CD4-positive, alpha-beta T cell (primary cell): ENCODE measurements around the gene LPP. TPM values are rescaled to one million over a fixed set of nuclear protein-coding genes. Genes with fewer than 3 reads are reported as not detected.

Experiments
- ATAC-seq: fragments of 200-7000 bp; cut with Tn5 transposase; one replicate; pipeline ENCODE4 v1.10.0; 2022; ENCODE audit warnings: mild to moderate bottlenecking; ENCODE audit not compliant: poor library complexity
- CTCF ChIA-PET: fragments of 350-600 bp; sonication (Branson Sonifier 250); formaldehyde crosslinking; loops from one replicate; lab custom pipeline; 2021; ENCODE audit warnings: antibody characterized with exemption, inconsistent platforms; lab: Charles Lee
- POLR2A ChIA-PET: fragments of 350-600 bp; sonication (Branson Sonifier 250); formaldehyde crosslinking; loops from one replicate; lab custom pipeline; 2021; ENCODE audit warnings: antibody characterized with exemption, inconsistent platforms; lab: Charles Lee
- DNase-seq, 14 experiments: peaks; one replicate each; pipeline ENCODE4 v3.0.0-alpha.2; 2013 to 2020; ENCODE audit warnings: mixed read lengths in 2 of 14
- H3K27ac ChIP-seq, 2 donors: one replicate each; pipeline versions ENCODE4 v1.5.1 to v1.7.0; 2013; ENCODE audit warnings: low read length in 2 of 2, low read depth in 1 of 2, mild to moderate bottlenecking in 1 of 2
- H3K27me3 ChIP-seq, 2 experiments: 1 replicate in 1 of 2; 2 replicates in 1 of 2; pipeline versions ENCODE4 v1.6.1 to v1.7.0; 2013; ENCODE audit warnings: low read length in 2 of 2, control low read depth in 1 of 2, mild to moderate bottlenecking in 1 of 2, moderate library complexity in 1 of 2; ENCODE audit not compliant: insufficient read depth in 2 of 2, control insufficient read depth in 1 of 2
- H3K36me3 ChIP-seq: one replicate; pipeline ENCODE4 v1.6.1; 2013; ENCODE audit warnings: low read length, control low read depth; ENCODE audit not compliant: insufficient read depth
- H3K4me1 ChIP-seq: one replicate; pipeline ENCODE4 v1.6.1; 2013; ENCODE audit warnings: low read length, control low read depth; ENCODE audit not compliant: insufficient read depth
- H3K4me3 ChIP-seq: one replicate; pipeline ENCODE4 v1.5.1; 2013; ENCODE audit warnings: mild to moderate bottlenecking, low read length, moderate library complexity
- H3K9me3 ChIP-seq, 2 experiments: 1 replicate in 1 of 2; 2 replicates in 1 of 2; pipeline versions ENCODE4 v1.6.1 to v1.7.0; 2013; ENCODE audit warnings: low read length in 2 of 2, mild to moderate bottlenecking in 2 of 2, control low read depth in 1 of 2, moderate library complexity in 1 of 2; ENCODE audit not compliant: control insufficient read depth in 1 of 2, insufficient read depth in 1 of 2
- H3K27ac Mint-ChIP-seq: one replicate; pipeline ENCODE4 v1.8.0; 2020; ENCODE audit warnings: mixed read lengths
- H3K27me3 Mint-ChIP-seq: one replicate; pipeline ENCODE4 v1.8.0; 2021; ENCODE audit warnings: mixed read lengths
- H3K36me3 Mint-ChIP-seq: one replicate; pipeline ENCODE4 v1.8.0; 2021; ENCODE audit warnings: low read depth, mixed read lengths
- H3K4me1 Mint-ChIP-seq: one replicate; pipeline ENCODE4 v1.8.0; 2021; ENCODE audit warnings: low read depth, mixed read lengths
- H3K4me3 Mint-ChIP-seq: one replicate; pipeline ENCODE4 v1.8.0; 2020; ENCODE audit warnings: mild to moderate bottlenecking, mixed read lengths
- H3K9me3 Mint-ChIP-seq: one replicate; pipeline ENCODE4 v1.8.0; 2020; ENCODE audit warnings: mixed read lengths
- CTCF ChIP-seq: fragments of 200-600 bp; IDR thresholded peaks from one replicate; pipeline ENCODE4 v1.8.0; 2022; ENCODE audit warnings: antibody characterized with exemption, mild to moderate bottlenecking
- intact Hi-C, 2 experiments: fragments of 100-400 bp; cut with DNase I in 1 of 2; cut with micrococcal nuclease in 1 of 2; formaldehyde crosslinking; loops; one replicate each; pipeline versions ENCODE4 v1.15.1 to v1.9.0; 2023 to 2025; cut with DNase I, micrococcal nuclease
- total RNA-seq, 174 experiments: library from RNA in 2 of 174; stranded (reverse) in 2 of 174; gene quantifications; one replicate each; pipeline ENCODE4 v1.2.3 and lab custom pipeline; 2021 to 2026

The LPP gene
- total RNA-seq, 2 experiments from 2014 or later: 45.6 to 45.9 TPM

GRCh38 chr3:188365184-188365583, 211.2 kb downstream of the LPP start:
- H3K4me1 Mint-ChIP-seq: peaks cover 42% of the 10 kb centered on the region
- no peaks in the 10 kb centered on the region for H3K27me3 Mint-ChIP-seq
- ChIA-PET POLR2A (no interaction called here), CTCF (interaction anchor here (0.6 kb wide), 1 partner anchor 674 kb away, joined by 3 read pairs; no protein-coding TSS in a partner anchor)
- H3K4me3 ChIP-seq: no peak overlapping the region
- no peak overlapping the region for H3K4me3 Mint-ChIP-seq
- no peak overlapping the region for H3K27ac ChIP-seq
- H3K36me3 Mint-ChIP-seq: no peaks in the 10 kb centered on the region
- no peaks in the 10 kb centered on the region for H3K36me3 ChIP-seq
- no peaks in the 10 kb centered on the region for H3K9me3 Mint-ChIP-seq
- no peaks in the 10 kb centered on the region for H3K27me3 ChIP-seq
- peaks cover 6% of the 10 kb centered on the region for H3K4me1 ChIP-seq
- TF ChIP-seq CTCF: no peak
- intact Hi-C loops: no loop called here
- H3K27ac Mint-ChIP-seq: no peak overlapping the region
- DNase-seq (no peak), ATAC-seq (no peak)
- no peaks in the 10 kb centered on the region for H3K9me3 ChIP-seq

- H3K9me3 ChIP-seq: no peaks in the 10 kb centered on the region
- no peak for TF ChIP-seq CTCF
- no peak overlapping the region for H3K4me3 Mint-ChIP-seq
- H3K4me1 Mint-ChIP-seq: peaks cover 37% of the 10 kb centered on the region
- no peaks in the 10 kb centered on the region for H3K27me3 ChIP-seq
- ATAC-seq (no peak), DNase-seq (no peak)
- intact Hi-C loops: no loop called here
- no peak overlapping the region for H3K27ac Mint-ChIP-seq
- H3K27ac ChIP-seq: no peak overlapping the region
- ChIA-PET CTCF (no interaction called here), POLR2A (no interaction called here)
- H3K36me3 ChIP-seq: no peaks in the 10 kb centered on the region
- no peaks in the 10 kb centered on the region for H3K9me3 Mint-ChIP-seq
- peaks cover 6% of the 10 kb centered on the region for H3K4me1 ChIP-seq
- no peaks in the 10 kb centered on the region for H3K36me3 Mint-ChIP-seq
- no peaks in the 10 kb centered on the region for H3K27me3 Mint-ChIP-seq
- no peak overlapping the region for H3K4me3 ChIP-seq
Measured at GRCh38 chr3:188365988-188366698, 212.2 kb downstream of the LPP start.

- POLR2A ChIA-PET: no interaction called here
- H3K27ac Mint-ChIP-seq: no peak overlapping the region
- CTCF ChIA-PET: no interaction called here
- TF ChIP-seq CTCF: no peak
- ATAC-seq: no peak
- peaks cover 27% of the 10 kb centered on the region for H3K4me1 Mint-ChIP-seq
- Histone ChIP-seq H3K9me3 (no peaks in the 10 kb centered on the region), H3K4me3 (no peak overlapping the region), H3K4me1 (no peaks in the 10 kb centered on the region), H3K27ac (no peak overlapping the region), H3K27me3 (no peaks in the 10 kb centered on the region), H3K36me3 (no peaks in the 10 kb centered on the region)
- intact Hi-C loops: no loop called here
- no peaks in the 10 kb centered on the region for H3K9me3 Mint-ChIP-seq
- no peaks in the 10 kb centered on the region for H3K27me3 Mint-ChIP-seq
- no peak for DNase-seq
- peaks cover 4% of the 10 kb centered on the region for H3K36me3 Mint-ChIP-seq
- H3K4me3 Mint-ChIP-seq: no peak overlapping the region
Measured at GRCh38 chr3:188367678-188368077, 213.7 kb downstream of the LPP start.
